ENCODE results near the gene RNU6-8.

Gene RNU6-8

GRCh38 chr14:32171469-32171868 lies 31.6 kb downstream of the RNU6-8 start:
- no peak for DNase-seq (ENCODE audit: low spot score)
- in situ Hi-C loops (cut with MboI; ENCODE audit: low sequenced_read_pairs, unreplicated experiment), result no loop called here
- no peak for TF ChIP-seq CTCF (IDR thresholded peaks at IDR 0.05; ENCODE audit: borderline replicate concordance, control extremely low read depth, extremely low read depth, insufficient read depth, missing control alignments)

GRCh38 chr14:32169191-32169590 lies 33.9 kb downstream of the RNU6-8 start:
- in situ Hi-C loops (cut with MboI; ENCODE audit: low sequenced_read_pairs, unreplicated experiment), result no loop called here
- TF ChIP-seq CTCF (IDR thresholded peaks at IDR 0.05; ENCODE audit: borderline replicate concordance, control extremely low read depth, extremely low read depth, insufficient read depth, missing control alignments), result no peak
- DNase-seq (ENCODE audit: low spot score), result no peak

GRCh38 chr14:32167907-32168306 lies 35.2 kb downstream of the RNU6-8 start:
- DNase-seq (ENCODE audit: low spot score), result no peak
- no peak for TF ChIP-seq CTCF (IDR thresholded peaks at IDR 0.05; ENCODE audit: borderline replicate concordance, control extremely low read depth, extremely low read depth, insufficient read depth, missing control alignments)
- in situ Hi-C loops (cut with MboI; ENCODE audit: low sequenced_read_pairs, unreplicated experiment), result no loop called here

GRCh38 chr14:32166924-32167323 lies 36.1 kb downstream of the RNU6-8 start:
- in situ Hi-C loops (cut with MboI; ENCODE audit: low sequenced_read_pairs, unreplicated experiment), result no loop called here
- no peak for TF ChIP-seq CTCF (IDR thresholded peaks at IDR 0.05; ENCODE audit: borderline replicate concordance, control extremely low read depth, extremely low read depth, insufficient read depth, missing control alignments)
- no peak for DNase-seq (ENCODE audit: low spot score)

GRCh38 chr14:32166029-32166428 lies 37.0 kb downstream of the RNU6-8 start:
- no peak for TF ChIP-seq CTCF (IDR thresholded peaks at IDR 0.05; ENCODE audit: borderline replicate concordance, control extremely low read depth, extremely low read depth, insufficient read depth, missing control alignments)
- no peak for DNase-seq (ENCODE audit: low spot score)
- in situ Hi-C loops (cut with MboI; ENCODE audit: low sequenced_read_pairs, unreplicated experiment), result no loop called here
